A549 (cell line): ENCODE results near the gene CPEB4.

Source experiments
- FOSL2 ChIP-seq, 2 experiments: fragments of 450-650 bp in 1 of 2; fragments of >200 bp in 1 of 2; sonication (Bioruptor Twin) in 1 of 2; formaldehyde crosslinking; IDR thresholded peaks; 2 replicates each; pipeline versions ENCODE4 v1.5.0 to v1.6.1; 2016 to 2020; ENCODE audit warnings: mild to moderate bottlenecking in 1 of 2, moderate library complexity in 1 of 2
- JUN ChIP-seq, 2 experiments: fragments of >200 bp; sonication (Bioruptor Twin); formaldehyde crosslinking; IDR thresholded peaks; 2 replicates in 1 of 2; 3 replicates in 1 of 2; pipeline ENCODE4 v1.6.1; 2016 to 2017
- NR3C1 ChIP-seq: fragments of >200 bp; sonication (Bioruptor Twin); formaldehyde crosslinking; IDR thresholded peaks from 3 replicates; pipeline ENCODE4 v1.6.1; 2017
- POLR2A ChIP-seq: IDR thresholded peaks from 2 replicates; pipeline ENCODE4 v1.6.1; 2012; ENCODE audit warnings: mild to moderate bottlenecking, low read length
- RCOR1 ChIP-seq: fragments of 150-350 bp; IDR thresholded peaks from 2 replicates; pipeline ENCODE4 v1.6.1; 2014; ENCODE audit warnings: antibody characterized with exemption, low read length, low read depth
- RNF2 ChIP-seq: fragments of 200-600 bp; sonication (generic); IDR thresholded peaks from 2 replicates; pipeline ENCODE4 v1.6.1; 2016; ENCODE audit warnings: low read depth, mild to moderate bottlenecking, antibody characterized with exemption, moderate library complexity, borderline replicate concordance
- SMC3 ChIP-seq: fragments of >200 bp; sonication (Bioruptor Twin); formaldehyde crosslinking; IDR thresholded peaks from 3 replicates; pipeline ENCODE4 v1.6.1; 2018; ENCODE audit warnings: inconsistent platforms
- USF2 ChIP-seq: fragments of 450-650 bp; IDR thresholded peaks from 2 replicates; pipeline ENCODE4 v1.6.1; 2014; ENCODE audit warnings: antibody characterized with exemption
- TF ChIP-seq, protein P1 (sequence below): fragments of >200 bp; sonication (Bioruptor Twin); formaldehyde crosslinking; IDR thresholded peaks from 3 replicates; pipeline ENCODE4 v1.5.1; 2016
- TF ChIP-seq, protein P2 (sequence below): fragments of 150-350 bp; IDR thresholded peaks from 2 replicates; pipeline ENCODE4 v1.6.1; 2014; ENCODE audit warnings: low read depth, mild to moderate bottlenecking, low read length
- TF ChIP-seq, protein P3 (sequence below): fragments of >200 bp; sonication (Bioruptor Twin); formaldehyde crosslinking; IDR thresholded peaks from 3 replicates; pipeline ENCODE4 v1.6.1; 2016
- TF ChIP-seq, protein P4 (sequence below): fragments of 200-600 bp; sonication (generic); IDR thresholded peaks from 2 replicates; pipeline ENCODE4 v1.6.1; 2016; ENCODE audit warnings: antibody characterized with exemption, mild to moderate bottlenecking, moderate library complexity

DNA sequence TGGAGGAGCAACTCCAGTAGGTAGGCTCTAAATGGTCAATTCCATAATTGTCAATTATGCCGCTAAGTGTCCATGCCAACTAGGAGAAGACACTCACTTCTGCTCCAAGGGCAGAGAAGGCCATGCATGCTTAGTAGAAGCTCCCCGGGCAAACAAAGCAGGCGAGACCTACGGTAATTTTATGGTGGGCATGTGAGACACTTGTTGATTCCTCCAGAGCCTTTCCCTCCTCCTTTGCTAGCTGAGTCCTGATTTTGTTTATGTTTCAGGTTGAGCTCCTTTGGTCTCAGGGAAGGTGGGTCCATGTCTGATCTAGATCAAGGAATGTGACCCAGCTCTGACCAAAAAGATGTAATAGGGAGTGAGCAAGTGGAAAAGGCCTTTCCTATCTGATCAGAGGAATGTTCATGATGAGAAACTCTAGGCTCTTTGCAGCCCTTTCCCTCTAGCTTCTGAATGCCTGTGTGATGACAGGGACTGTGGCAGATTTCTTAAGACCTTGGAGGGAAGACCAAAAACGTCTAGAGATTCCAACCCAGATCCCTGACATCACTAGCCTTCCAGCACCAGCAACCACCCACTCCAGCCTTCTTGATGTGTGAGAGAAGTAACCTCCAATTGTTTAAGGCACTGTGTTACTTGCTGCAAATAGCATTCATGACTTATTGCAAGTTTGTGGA is 7.7 kb upstream of the CPEB4 start:
- TF ChIP-seq, protein P1, sequence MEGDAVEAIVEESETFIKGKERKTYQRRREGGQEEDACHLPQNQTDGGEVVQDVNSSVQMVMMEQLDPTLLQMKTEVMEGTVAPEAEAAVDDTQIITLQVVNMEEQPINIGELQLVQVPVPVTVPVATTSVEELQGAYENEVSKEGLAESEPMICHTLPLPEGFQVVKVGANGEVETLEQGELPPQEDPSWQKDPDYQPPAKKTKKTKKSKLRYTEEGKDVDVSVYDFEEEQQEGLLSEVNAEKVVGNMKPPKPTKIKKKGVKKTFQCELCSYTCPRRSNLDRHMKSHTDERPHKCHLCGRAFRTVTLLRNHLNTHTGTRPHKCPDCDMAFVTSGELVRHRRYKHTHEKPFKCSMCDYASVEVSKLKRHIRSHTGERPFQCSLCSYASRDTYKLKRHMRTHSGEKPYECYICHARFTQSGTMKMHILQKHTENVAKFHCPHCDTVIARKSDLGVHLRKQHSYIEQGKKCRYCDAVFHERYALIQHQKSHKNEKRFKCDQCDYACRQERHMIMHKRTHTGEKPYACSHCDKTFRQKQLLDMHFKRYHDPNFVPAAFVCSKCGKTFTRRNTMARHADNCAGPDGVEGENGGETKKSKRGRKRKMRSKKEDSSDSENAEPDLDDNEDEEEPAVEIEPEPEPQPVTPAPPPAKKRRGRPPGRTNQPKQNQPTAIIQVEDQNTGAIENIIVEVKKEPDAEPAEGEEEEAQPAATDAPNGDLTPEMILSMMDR: no peak
- TF ChIP-seq FOSL2 (IDR thresholded peaks at IDR 0.05) (no peak), FOSL2 (CRISPR knock-in tag; IDR thresholded peaks at IDR 0.05) (no peak), USF2 (no peak), SMC3 (no peak), NR3C1 (no peak), POLR2A (no peak), RNF2 (no peak), JUN (IDR thresholded peaks at IDR 0.05) (no peak), RCOR1 (no peak)
- TF ChIP-seq, protein P2, sequence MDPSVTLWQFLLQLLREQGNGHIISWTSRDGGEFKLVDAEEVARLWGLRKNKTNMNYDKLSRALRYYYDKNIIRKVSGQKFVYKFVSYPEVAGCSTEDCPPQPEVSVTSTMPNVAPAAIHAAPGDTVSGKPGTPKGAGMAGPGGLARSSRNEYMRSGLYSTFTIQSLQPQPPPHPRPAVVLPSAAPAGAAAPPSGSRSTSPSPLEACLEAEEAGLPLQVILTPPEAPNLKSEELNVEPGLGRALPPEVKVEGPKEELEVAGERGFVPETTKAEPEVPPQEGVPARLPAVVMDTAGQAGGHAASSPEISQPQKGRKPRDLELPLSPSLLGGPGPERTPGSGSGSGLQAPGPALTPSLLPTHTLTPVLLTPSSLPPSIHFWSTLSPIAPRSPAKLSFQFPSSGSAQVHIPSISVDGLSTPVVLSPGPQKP: no peak
- TF ChIP-seq, protein P3, sequence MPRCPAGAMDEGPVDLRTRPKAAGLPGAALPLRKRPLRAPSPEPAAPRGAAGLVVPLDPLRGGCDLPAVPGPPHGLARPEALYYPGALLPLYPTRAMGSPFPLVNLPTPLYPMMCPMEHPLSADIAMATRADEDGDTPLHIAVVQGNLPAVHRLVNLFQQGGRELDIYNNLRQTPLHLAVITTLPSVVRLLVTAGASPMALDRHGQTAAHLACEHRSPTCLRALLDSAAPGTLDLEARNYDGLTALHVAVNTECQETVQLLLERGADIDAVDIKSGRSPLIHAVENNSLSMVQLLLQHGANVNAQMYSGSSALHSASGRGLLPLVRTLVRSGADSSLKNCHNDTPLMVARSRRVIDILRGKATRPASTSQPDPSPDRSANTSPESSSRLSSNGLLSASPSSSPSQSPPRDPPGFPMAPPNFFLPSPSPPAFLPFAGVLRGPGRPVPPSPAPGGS: no peak
- TF ChIP-seq, protein P4, sequence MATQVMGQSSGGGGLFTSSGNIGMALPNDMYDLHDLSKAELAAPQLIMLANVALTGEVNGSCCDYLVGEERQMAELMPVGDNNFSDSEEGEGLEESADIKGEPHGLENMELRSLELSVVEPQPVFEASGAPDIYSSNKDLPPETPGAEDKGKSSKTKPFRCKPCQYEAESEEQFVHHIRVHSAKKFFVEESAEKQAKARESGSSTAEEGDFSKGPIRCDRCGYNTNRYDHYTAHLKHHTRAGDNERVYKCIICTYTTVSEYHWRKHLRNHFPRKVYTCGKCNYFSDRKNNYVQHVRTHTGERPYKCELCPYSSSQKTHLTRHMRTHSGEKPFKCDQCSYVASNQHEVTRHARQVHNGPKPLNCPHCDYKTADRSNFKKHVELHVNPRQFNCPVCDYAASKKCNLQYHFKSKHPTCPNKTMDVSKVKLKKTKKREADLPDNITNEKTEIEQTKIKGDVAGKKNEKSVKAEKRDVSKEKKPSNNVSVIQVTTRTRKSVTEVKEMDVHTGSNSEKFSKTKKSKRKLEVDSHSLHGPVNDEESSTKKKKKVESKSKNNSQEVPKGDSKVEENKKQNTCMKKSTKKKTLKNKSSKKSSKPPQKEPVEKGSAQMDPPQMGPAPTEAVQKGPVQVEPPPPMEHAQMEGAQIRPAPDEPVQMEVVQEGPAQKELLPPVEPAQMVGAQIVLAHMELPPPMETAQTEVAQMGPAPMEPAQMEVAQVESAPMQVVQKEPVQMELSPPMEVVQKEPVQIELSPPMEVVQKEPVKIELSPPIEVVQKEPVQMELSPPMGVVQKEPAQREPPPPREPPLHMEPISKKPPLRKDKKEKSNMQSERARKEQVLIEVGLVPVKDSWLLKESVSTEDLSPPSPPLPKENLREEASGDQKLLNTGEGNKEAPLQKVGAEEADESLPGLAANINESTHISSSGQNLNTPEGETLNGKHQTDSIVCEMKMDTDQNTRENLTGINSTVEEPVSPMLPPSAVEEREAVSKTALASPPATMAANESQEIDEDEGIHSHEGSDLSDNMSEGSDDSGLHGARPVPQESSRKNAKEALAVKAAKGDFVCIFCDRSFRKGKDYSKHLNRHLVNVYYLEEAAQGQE: no peak
